ENCODE measurements around the gene CRHR1. TPM values are rescaled to one million over a fixed set of nuclear protein-coding genes. Genes with fewer than 3 reads are reported as not detected.

CRHR1 gene
- total and polyA plus RNA-seq, 10 of the 15 experiments (the other 5 are each of a cell fraction or from before 2014, with no cell fraction given), result 0.08 TPM; not detected in 9

GRCh38 chr17:45756266-45756991, 27.7 kb upstream of the CRHR1 start:
- no TSS peak for BruUV-seq (replicated peaks)
- no peak overlapping the region for H3K9ac ChIP-seq (ENCODE audit: control insufficient read depth, insufficient read depth, low read length)
- no peak overlapping the region for H3K4me3 ChIP-seq
- no peaks in the 10 kb centered on the region; a peak in 2 of 4 replicates for H3K27me3 ChIP-seq (replicated peaks in 1 of 2; ENCODE audit: control insufficient read depth in 2 of 2, insufficient read depth in 2 of 2, low read length in 1 of 2)
- no peak overlapping the region for H2AFZ ChIP-seq (ENCODE audit: control insufficient read depth, low read depth, low read length)
- WGBS (ENCODE audit: insufficient coverage, insufficient replicate concordance, low lambda C conversion rate, missing lambda C conversion rate), result 12% methylated on average over 12 of the region's 12 CpGs
- no peaks in the 10 kb centered on the region for H3K9me3 ChIP-seq (replicated peaks; ENCODE audit: control insufficient read depth, insufficient read depth, low read length)
- ChIA-PET POLR2A (no interaction called here), CTCF (no interaction called here), SMC1A (ENCODE audit: uncharacterized antibody, unreplicated experiment) (no interaction called here), RAD21 (ENCODE audit: unreplicated experiment) (no interaction called here)
- ATAC-seq (no peak), FAIRE-seq (no peak), DNase-seq (ENCODE audit: low read depth, low spot score) (no peak)
- no peak overlapping the region for H3K27ac ChIP-seq (ENCODE audit: control insufficient read depth, insufficient read depth)
- H3K79me2 ChIP-seq (ENCODE audit: control insufficient read depth, insufficient read depth, low read length), result no peaks in the 10 kb centered on the region
- H3K36me3 ChIP-seq (ENCODE audit: control insufficient read depth in 2 of 2, insufficient read depth in 2 of 2, low read length in 1 of 2), result no peaks in the 10 kb centered on the region
- no peaks in the 10 kb centered on the region for H3K4me1 ChIP-seq (ENCODE audit: control insufficient read depth, insufficient read depth, low read length)
- intact Hi-C loops (cut with micrococcal nuclease; ENCODE audit: unreplicated experiment), result no loop called here
- in situ Hi-C loops (cut with MboI), result no loop called here
- no peaks in the 10 kb centered on the region for H4K20me1 ChIP-seq (ENCODE audit: control insufficient read depth, insufficient read depth)
- no peak overlapping the region for H3K4me2 ChIP-seq (ENCODE audit: control insufficient read depth, insufficient read depth)
- TF ChIP-seq JUND (IDR thresholded peaks at IDR 0.05; ENCODE audit: low read depth, low read length) (no peak), ZNF24 (IDR thresholded peaks at IDR 0.05) (no peak), CBX3 (IDR thresholded peaks at IDR 0.05; ENCODE audit: borderline replicate concordance, low read depth) (no peak), PML (IDR thresholded peaks at IDR 0.05; ENCODE audit: low read length) (no peak), IKZF1 (conservative IDR thresholded peaks at IDR 0.05) (no peak), ZBED1 (IDR thresholded peaks at IDR 0.05; ENCODE audit: borderline replicate concordance) (no peak), NFYB (IDR thresholded peaks at IDR 0.05; ENCODE audit: insufficient read depth, low read depth, low read length) (no peak), NRF1 (conservative IDR thresholded peaks at IDR 0.05; ENCODE audit: low read depth, low read length) (no peak), PAX8 (IDR thresholded peaks at IDR 0.05) (no peak), E4F1 (IDR thresholded peaks at IDR 0.05; ENCODE audit: borderline replicate concordance, partially characterized antibody) (no peak), ZNF384 (IDR thresholded peaks at IDR 0.05; ENCODE audit: borderline replicate concordance, low read depth, low read length) (no peak), RELB (IDR thresholded peaks at IDR 0.05; ENCODE audit: low read depth) (no peak), PAX5 (IDR thresholded peaks at IDR 0.05; ENCODE audit: borderline replicate concordance, low read depth, low read length) (no peak), BCL3 (IDR thresholded peaks at IDR 0.05; ENCODE audit: borderline replicate concordance, insufficient read depth, low read depth, low read length, poor library complexity, severe bottlenecking) (no peak), ETV6 (conservative IDR thresholded peaks at IDR 0.05 in 1 of 2, IDR thresholded peaks at IDR 0.05 in 1 of 2; ENCODE audit: borderline replicate concordance in 1 of 2, low read depth in 1 of 2) (no peak), IRF5 (IDR thresholded peaks at IDR 0.05; ENCODE audit: borderline replicate concordance) (no peak), TCF12 (IDR thresholded peaks at IDR 0.05; ENCODE audit: low read depth, low read length) (no peak)

Data from GM12878 (cell line).